ENCODE results near the gene SLC8A1. TPM values are rescaled to one million over a fixed set of nuclear protein-coding genes. Genes with fewer than 3 reads are reported as not detected.
"Not testable (repeated sequence)": the region's sequence is repeated elsewhere in the genome, so short reads cannot be mapped to it uniquely, and the experiment has no call there.

Gene SLC8A1
- total RNA-seq, 1 donor from 2014 or later, result 3.2 TPM

DNA sequence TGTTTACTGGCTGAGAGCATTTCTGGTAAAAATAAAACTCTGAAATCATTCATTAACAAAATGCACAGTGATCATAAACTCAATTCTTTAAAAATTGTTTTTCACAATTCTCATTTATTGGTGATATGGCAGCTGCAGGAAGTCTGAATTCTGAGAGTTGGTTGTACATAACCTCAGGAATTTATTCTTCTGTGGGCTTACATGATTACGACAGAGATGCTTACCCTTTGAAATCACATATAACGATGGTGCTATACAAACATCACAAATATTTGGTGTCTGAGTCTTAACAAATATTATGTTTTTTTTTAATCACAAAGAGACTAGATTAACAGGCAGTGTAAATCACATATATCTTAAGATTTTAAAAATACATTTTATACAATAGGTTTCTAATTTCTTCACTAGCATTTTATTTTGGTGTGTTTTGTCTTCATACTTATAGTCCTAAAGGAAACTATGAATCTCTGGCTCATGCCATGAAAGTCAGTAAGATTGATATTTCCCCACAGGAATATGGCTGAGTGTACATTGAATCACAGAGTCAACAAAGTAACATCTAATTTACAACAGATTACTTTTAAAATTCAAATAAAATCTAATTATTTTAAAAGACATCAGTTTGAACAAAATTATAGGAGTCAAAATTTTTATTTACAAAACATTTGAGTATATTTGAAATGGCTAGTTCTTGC is 354.1 kb downstream of the SLC8A1 start:
- DNase-seq (ENCODE audit: extremely low read depth, low read depth, low spot score), result no peak

DNA sequence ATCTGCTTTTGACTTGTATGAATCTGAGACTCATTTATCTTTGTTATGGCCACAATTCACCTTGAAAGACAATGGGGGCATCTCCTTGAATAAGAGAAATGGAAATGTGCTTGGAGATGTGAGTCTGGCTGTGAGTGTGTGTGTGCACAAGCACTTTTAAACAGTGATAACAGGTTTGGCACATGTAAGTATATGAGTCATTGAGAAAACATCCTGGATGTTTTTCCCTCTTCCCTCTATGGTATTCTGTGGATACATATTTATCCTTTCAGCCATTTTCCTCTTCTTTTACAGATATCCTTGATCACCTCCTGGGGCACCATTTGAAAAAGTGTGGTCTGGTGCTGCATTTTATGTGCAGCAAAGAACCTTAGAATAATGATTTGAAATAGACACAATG is 355.5 kb downstream of the SLC8A1 start:
- no peak for DNase-seq (ENCODE audit: extremely low read depth, low read depth, low spot score)

DNA sequence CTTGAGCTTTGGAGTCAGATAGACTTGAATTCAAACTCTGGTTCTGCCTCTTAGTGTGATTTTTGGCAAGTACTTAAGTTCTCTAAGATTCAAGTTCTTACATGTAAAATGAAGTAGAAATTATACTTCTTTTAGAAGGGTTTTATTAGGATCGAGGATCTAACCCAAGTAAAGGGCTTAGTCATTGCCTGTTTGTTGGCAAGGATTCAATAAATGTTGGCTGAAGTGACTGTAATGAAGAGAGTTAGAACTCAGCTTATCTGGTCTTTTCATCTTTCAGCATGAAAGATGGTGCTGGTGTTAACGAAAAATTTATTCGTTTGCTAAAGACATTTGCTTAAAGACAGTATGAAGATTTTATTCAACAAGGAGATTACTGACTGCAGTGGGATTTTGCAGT is 356.9 kb downstream of the SLC8A1 start:
- no peak for DNase-seq (ENCODE audit: extremely low read depth, low read depth, low spot score)

DNA sequence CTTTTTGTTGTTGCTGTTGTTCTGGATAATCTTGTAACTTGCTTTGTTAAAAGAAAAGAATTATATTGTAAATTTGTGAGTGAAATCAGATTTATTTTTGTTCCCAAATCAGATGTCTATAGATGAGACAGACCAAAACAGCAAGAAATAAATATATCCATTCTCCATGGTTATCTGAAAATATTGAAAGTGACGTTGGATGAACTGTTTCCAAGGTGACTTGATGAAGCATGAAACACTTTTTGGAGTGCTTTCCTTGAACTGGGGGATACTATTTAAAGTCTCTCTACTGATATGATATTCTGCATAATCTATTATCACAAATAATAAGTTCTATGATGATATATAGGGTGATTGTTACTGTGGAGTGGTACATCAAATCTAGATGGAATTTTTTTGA is 357.4 kb downstream of the SLC8A1 start:
- no peak for DNase-seq (ENCODE audit: extremely low read depth, low read depth, low spot score)

DNA sequence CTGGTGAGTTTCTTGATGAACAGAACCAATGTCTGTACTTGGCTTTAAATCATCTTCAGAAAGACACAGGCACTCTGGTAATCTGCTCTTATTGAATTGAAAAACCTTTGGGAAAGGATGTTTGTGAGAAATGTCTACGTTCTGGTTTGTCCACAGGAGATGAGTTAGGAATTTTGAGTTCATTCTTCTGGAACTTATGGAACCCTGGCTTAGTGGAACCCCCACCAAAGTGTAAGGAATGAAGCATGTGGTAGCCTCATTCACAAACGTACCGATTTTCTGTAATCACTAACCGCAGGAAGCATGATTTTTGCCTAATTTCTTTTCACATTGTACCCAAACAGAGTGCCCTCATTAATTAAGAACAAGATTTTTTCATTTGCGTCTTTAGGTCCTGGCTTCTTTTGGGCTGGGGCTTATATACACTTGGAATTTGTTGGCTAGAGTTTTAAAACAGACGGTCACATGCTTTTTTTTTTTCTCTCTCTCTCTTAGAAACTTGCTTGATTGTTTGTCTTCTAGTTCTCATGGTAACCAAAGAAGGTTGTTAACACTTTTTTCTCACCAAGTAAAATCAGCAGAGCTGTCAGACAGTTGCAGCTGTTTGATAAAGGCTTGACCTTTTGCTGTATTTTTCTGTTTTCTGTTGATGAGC is 358.7 kb downstream of the SLC8A1 start:
- no peak for DNase-seq (ENCODE audit: extremely low read depth, low read depth, low spot score)

GRCh38 chr2:40090044-40090443 is 361.8 kb downstream of the SLC8A1 start:
- no peak for DNase-seq (ENCODE audit: extremely low read depth, low read depth, low spot score)

DNA sequence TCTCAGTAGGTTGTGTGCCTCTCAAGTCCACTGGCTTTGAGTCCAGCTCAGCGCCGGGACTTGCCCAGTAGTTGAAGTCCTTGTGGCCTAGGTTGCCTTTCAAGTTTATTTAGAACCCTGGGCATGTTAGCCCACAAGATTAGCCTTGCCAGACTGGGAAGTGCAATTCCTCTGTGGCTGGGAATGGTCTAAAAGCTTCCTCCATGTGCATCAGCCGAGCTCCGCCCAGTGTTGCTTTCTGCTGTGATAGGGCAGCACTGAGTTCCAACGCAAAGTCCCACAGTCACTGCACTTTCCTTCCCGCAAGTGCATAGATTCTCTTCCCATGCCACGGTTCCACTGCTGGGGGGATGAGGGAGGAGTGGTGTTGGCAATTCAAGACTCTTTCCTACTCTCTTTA is 364.0 kb downstream of the SLC8A1 start:
- DNase-seq (ENCODE audit: extremely low read depth, low read depth, low spot score), result no peak

DNA sequence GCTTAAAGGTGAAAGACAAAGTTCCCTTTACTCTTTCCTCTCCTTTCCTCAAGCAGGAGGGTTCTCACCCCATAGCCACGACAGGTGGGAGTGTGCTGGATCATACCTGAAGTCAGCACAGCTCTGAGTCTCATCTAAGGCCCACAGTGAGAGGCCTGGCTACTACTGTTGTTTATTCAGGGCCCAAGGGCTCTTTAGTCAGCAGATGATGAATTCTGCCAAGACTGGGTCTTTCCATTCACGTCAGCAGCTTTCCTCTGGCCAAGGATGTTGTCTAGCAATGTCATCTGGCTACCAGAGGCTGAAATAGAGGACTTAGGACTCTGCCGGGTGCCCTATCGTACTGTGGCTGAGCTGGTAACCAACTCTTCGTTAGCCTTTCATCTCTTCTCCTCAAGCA is 364.5 kb downstream of the SLC8A1 start:
- DNase-seq (ENCODE audit: extremely low read depth, low read depth, low spot score), result no peak

- DNase-seq (ENCODE audit: extremely low read depth, low read depth, low spot score), result no peak
Measured at GRCh38 chr2:40085786-40086185, 366.1 kb downstream of the SLC8A1 start.

- DNase-seq (ENCODE audit: extremely low read depth, low read depth, low spot score), result not testable (repeated sequence)
Measured at GRCh38 chr2:40073336-40073735, 378.6 kb downstream of the SLC8A1 start.

GRCh38 chr2:40072442-40073232 is 379.3 kb downstream of the SLC8A1 start:
- no peak for DNase-seq (ENCODE audit: extremely low read depth, low read depth, low spot score)

- no peak for DNase-seq (ENCODE audit: extremely low read depth, low read depth, low spot score)
Measured at GRCh38 chr2:40062381-40062780, 389.5 kb downstream of the SLC8A1 start.

DNA sequence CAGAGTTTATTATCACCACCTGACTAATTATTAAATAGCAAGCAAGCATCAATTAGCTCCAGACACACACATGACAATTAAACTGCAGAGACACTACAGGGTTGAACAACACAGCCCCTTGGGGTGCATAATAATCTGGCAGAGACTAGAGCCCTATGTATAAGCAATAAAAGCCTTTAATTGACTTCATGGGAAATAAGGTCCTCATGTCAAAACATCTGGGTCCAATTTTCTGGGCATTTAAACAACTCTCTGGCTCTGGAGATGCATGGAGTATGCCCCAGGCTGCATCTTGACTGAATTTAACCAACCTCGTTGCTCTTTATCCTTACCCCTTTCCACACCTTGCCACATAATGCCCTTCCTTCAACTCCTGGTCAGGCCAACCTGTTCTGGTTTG is 402.1 kb downstream of the SLC8A1 start:
- no peak for DNase-seq (ENCODE audit: extremely low read depth, low read depth, low spot score)

DNA sequence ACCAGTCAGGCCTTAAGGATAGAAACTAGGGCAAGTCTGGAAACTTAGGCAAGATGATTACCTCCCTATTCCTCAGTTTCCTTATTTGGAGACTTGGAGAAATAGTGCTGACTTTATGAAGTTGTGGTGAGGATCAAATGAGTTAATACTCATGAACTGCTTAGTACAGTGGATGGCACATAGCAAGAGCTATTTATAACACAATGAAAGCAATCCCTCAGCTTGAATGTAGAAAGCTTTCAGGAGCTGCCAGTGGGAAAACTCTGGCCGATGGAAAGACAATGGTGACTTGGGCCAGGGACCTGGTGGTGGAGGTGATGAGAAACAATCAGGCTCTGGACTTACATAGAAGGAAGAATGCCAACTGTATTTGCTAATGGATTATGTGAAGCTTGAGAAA is 403.4 kb downstream of the SLC8A1 start:
- DNase-seq (ENCODE audit: extremely low read depth, low read depth, low spot score), result no peak

- DNase-seq (ENCODE audit: extremely low read depth, low read depth, low spot score), result no peak
Measured at GRCh38 chr2:40047406-40047805, 404.5 kb downstream of the SLC8A1 start.

Measured in glomerular endothelial cell (primary cell).